ENCODE results near the gene LSM14B.

DNA sequence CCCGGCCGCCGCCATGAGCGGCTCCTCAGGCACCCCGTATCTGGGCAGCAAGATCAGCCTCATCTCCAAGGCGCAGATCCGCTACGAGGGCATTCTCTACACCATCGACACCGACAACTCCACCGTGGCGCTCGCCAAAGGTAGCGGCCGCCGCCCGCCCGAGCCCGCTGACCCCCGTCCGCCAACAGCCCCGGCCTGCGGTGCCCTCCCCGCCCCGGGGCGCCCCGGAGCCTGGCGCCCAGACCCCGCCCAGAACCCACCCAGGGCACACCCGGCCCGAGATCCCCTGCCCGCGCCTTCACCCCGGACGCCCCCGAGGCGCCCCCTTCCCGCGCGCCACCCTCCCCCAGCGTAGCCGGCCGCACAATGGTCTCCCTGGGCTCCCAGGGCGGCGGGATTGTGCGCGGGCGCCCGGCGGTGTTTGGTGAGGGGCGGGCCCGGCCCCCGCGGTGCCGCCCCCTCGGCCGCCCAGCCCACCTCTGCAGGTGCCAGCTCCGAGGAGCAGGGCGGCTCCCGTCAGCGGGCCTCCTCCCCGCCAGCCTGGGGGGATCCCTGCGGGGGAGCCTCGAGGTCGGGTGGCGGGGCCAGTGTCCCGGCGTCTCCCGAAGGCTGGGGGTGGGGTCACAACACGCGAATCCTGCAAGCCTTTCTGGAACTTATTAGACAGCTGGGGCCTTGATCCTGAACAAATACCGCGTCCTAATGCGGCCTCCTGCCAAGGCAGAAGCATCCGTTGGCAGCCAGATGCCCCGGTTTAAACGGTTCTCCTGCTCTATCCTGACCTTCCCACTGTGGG lies 577 bp downstream of the LSM14B start:
- TF ChIP-seq, protein P1, sequence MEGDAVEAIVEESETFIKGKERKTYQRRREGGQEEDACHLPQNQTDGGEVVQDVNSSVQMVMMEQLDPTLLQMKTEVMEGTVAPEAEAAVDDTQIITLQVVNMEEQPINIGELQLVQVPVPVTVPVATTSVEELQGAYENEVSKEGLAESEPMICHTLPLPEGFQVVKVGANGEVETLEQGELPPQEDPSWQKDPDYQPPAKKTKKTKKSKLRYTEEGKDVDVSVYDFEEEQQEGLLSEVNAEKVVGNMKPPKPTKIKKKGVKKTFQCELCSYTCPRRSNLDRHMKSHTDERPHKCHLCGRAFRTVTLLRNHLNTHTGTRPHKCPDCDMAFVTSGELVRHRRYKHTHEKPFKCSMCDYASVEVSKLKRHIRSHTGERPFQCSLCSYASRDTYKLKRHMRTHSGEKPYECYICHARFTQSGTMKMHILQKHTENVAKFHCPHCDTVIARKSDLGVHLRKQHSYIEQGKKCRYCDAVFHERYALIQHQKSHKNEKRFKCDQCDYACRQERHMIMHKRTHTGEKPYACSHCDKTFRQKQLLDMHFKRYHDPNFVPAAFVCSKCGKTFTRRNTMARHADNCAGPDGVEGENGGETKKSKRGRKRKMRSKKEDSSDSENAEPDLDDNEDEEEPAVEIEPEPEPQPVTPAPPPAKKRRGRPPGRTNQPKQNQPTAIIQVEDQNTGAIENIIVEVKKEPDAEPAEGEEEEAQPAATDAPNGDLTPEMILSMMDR (IDR thresholded peaks at IDR 0.05; ENCODE audit: borderline replicate concordance, extremely low read depth, low read length, poor library complexity, severe bottlenecking): no peak
- no peak for TF ChIP-seq EZH2 (IDR thresholded peaks at IDR 0.05; ENCODE audit: borderline replicate concordance, low read depth, low read length, severe bottlenecking)
